Stimulated activated effector memory CD8-positive, alpha-beta T cell treated with anti-CD3 and anti-CD28 coated beads, Interleukin-12 subunit alpha, Interleukin-12 subunit beta, amount 100 ng/mL, for 72 hours (primary cell): Measurements from ENCODE around the gene GPR17.
A peak's percentile ranks its signal among the peaks of the same experiment; 100 is the strongest.

ENCODE experiments used
- ATAC-seq: fragments of 150-1000 bp; cut with Tn5 transposase; 2 replicates; pipeline ENCODE4 v1.10.0; 2021
- DNase-seq, 2 donors: peaks; one replicate each; pipeline ENCODE4 v3.0.0; 2021 to 2022; ENCODE audit warnings: low spot score in 2 of 2
- H3K27ac Mint-ChIP-seq: one replicate; pipeline ENCODE4 v1.8.0; 2022; ENCODE audit warnings: mild to moderate bottlenecking, mixed read lengths
- H3K36me3 Mint-ChIP-seq: one replicate; pipeline ENCODE4 v1.8.0; 2022; ENCODE audit warnings: mild to moderate bottlenecking, mixed read lengths
- H3K4me1 Mint-ChIP-seq: one replicate; pipeline ENCODE4 v1.8.0; 2022; ENCODE audit warnings: mixed read lengths
- H3K4me3 Mint-ChIP-seq: one replicate; pipeline ENCODE4 v1.8.0; 2022; ENCODE audit warnings: mild to moderate bottlenecking, mixed read lengths
- H3K9me3 Mint-ChIP-seq: one replicate; pipeline ENCODE4 v1.8.0; 2022; ENCODE audit warnings: mixed read lengths

Gene GPR17

GRCh38 chr2:127641133-127641532 is 4.8 kb upstream of the GPR17 start:
- Mint-ChIP-seq H3K4me1 (peaks cover 6% of the 10 kb centered on the region), H3K4me3 (no peak overlapping the region), H3K27ac (no peak overlapping the region), H3K9me3 (no peaks in the 10 kb centered on the region), H3K36me3 (no peaks in the 10 kb centered on the region)
- ATAC-seq, result no peak
- DNase-seq, result no peak

GRCh38 chr2:127641846-127642507 is 4.0 kb upstream of the GPR17 start:
- H3K4me1 Mint-ChIP-seq, result peaks cover 6% of the 10 kb centered on the region
- ATAC-seq (peak; percentile 39), DNase-seq (no peak)
- H3K36me3 Mint-ChIP-seq, result no peaks in the 10 kb centered on the region
- no peak overlapping the region for H3K27ac Mint-ChIP-seq
- no peaks in the 10 kb centered on the region for H3K9me3 Mint-ChIP-seq
- H3K4me3 Mint-ChIP-seq, result no peak overlapping the region

DNA sequence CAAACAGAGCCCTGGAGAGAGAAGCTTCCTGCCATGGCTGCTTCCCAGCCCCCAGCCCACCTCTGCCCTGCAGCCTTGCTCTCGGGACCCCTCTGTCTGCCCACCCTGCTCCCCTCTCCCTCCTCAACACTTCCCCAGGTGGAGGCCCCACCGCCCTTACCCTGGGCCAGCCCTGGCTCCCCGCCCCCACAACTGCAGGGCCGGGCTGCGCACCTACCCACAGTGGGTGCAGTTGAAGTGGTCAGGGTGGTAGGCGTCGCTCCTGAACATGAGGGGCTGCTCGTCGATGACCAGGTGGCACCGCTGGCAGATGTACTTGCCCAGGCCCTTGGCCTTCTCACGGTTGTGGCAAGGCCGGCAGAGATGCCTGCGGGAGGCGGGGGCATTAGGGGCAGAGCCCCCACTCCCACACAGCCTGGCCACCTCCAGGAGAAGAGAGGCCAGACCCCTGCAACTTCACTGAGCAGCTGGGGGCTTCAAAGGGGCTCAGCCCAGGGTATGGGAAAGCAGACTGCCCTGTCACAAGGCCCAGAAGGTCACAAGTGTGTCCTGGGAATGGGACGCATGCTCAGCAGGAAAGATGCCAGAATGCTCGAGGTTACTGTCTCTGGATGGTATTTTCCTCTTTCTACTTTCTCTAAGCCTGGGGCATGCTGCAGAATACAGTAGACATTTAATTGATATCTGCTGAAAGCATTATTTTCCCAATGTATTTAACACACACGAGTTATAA is 3.1 kb upstream of the GPR17 start:
- Mint-ChIP-seq H3K4me1 (peaks cover 3% of the 10 kb centered on the region), H3K36me3 (no peaks in the 10 kb centered on the region), H3K27ac (no peak overlapping the region), H3K4me3 (no peak overlapping the region), H3K9me3 (no peaks in the 10 kb centered on the region)
- ATAC-seq (no peak), DNase-seq (no peak)

DNA sequence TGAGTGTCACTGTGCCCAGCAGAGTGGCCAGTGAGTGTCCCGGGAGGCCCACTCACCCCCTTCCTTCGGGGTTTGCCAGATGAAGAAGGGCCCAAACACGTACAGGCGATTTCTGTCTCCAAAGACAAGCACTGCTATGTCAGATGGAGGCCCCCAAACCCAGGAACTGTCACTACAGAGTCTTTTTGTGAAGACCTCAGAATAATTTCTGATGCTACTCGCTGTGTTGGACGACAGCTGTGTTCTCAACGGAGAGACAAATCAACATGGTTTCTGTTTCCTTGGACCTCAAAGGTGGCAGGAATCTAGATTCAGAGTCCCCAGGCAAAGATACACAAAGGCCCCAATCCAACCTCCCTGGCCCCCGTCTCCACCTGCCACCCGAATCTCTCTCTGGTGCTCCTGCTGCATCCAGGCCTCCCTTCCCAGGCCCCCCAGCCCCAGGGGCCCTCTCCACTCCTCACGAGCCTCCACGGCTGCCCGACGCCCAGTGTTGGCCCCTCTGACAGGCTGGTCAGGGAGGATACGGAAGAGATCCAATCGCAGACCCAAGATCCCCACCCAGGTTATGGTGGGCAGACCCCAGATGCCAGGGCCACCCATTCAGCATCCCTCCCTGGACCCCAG is 2.4 kb upstream of the GPR17 start:
- peaks cover 2% of the 10 kb centered on the region for H3K4me1 Mint-ChIP-seq

GRCh38 chr2:127644066-127645025 is 1.6 kb upstream of the GPR17 start:
- no peak for DNase-seq
- H3K4me1 Mint-ChIP-seq, result peaks cover 10% of the 10 kb centered on the region
- no peak for ATAC-seq
- H3K36me3 Mint-ChIP-seq, result no peaks in the 10 kb centered on the region
- no peak overlapping the region for H3K4me3 Mint-ChIP-seq
- H3K9me3 Mint-ChIP-seq, result no peaks in the 10 kb centered on the region
- H3K27ac Mint-ChIP-seq, result peak overlapping the region; percentile 70

More for the DNA sequence above, 2.4 kb upstream of the GPR17 start:
- no peaks in the 10 kb centered on the region for H3K36me3 Mint-ChIP-seq
- ATAC-seq (no peak), DNase-seq (no peak)
- peak overlapping the region; percentile 70 for H3K27ac Mint-ChIP-seq
- no peaks in the 10 kb centered on the region for H3K9me3 Mint-ChIP-seq
- H3K4me3 Mint-ChIP-seq, result no peak overlapping the region

DNA sequence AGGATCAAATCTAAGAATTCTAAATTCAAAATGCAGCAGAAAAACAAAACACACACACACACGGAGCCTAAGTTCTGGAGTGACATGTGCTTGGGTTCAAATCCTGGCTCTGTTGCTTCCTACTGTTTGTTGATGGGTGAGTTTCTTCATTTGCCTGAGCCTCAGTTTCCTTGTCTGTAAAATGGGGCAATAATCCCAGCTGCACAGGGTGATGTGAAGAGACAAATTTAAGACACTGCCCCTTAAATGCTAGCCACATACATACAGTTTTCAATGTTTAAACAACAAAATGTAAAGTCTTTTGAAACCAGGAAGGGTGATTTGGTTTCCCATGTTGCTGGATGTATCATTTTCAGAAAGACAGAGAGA is 943 bp upstream of the GPR17 start:
- H3K4me1 Mint-ChIP-seq, result peaks cover 16% of the 10 kb centered on the region
- H3K9me3 Mint-ChIP-seq, result no peaks in the 10 kb centered on the region
- no peak for DNase-seq
- H3K27ac Mint-ChIP-seq, result no peak overlapping the region
- no peaks in the 10 kb centered on the region for H3K36me3 Mint-ChIP-seq
- ATAC-seq, result no peak
- H3K4me3 Mint-ChIP-seq, result no peak overlapping the region

DNA sequence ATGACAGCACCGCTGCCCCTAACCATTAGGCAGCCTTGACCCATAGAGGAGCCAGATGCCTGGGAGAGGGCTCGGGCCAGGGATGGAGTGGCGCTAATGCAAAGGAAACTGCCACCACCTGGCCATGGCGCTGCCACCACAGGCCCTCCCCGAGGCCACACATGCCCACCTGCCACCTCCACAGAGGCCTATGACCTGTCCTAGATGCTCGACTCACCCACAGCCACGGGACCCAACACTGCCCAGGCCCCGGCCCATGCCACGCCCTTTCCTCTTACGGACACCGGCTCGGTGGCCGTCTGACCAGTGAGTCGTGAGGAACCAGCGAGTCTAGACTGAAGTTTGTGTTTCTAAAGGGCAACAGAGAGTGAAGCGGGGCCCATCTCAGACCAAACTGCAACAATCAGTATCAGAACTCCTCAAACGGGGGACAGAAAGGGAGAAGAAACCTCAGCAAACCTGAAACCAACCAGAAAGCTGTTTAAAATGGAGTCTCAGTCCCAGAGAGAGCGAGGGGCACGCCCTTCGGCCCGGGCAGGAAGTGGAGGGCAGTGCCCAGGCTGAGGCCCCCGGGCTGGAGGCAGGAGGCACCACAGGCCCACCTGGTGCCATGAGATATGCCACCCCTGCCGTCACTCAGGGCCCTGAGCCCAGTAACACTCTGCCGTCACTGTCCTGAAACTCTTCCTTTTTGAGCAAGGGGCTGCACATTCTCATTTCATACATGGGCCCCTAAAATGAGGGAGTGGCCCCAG is 711 bp downstream of the GPR17 start:
- no peak overlapping the region for H3K27ac Mint-ChIP-seq
- DNase-seq (no peak), ATAC-seq (no peak)
- H3K36me3 Mint-ChIP-seq, result no peaks in the 10 kb centered on the region
- peaks cover 16% of the 10 kb centered on the region for H3K4me1 Mint-ChIP-seq
- no peaks in the 10 kb centered on the region for H3K9me3 Mint-ChIP-seq
- no peak overlapping the region for H3K4me3 Mint-ChIP-seq

DNA sequence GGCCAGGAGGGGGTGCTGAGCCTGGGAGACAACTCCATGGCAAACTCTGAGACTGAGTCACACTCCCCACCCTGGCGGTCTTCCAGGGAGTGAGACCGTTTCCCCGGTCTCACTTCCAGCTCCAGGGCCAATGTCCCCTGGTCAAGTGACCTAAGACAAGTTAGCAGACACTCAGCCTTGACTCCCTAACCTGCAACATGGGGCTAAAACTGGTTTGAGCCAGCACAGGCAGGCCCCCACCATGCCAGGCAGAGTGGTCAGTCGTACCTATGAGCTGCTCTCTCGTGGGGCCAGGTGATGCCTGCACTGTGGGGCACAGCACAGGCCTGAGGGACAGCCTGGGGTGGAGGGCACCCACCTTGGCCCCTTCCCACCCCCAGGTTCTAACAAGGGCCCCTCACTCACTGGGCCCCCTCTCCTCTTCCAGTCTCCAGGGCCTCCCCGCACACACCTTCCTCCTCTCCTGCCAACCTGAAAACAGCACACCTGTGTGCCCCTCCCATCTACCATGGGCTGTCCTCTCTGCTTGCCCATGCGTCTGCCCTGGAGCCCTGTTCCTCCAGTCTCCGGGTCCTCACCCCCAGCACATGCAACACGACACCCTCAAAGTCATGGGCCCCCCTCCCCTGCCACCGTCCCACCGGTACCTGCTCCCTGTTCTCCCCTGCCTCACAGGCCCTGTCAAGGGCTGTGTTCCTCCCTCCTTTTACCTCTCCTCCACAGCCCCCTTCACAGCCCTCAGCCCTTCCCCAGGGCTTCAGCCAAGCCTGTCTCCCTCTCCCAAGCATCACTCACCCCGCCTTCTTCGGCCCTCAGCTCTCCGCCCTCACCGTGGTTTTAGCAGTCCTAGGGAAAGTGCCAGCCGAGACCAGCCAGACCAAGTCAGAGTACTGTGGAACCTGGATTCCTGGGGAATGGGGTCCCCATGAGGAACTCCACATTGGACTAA is 1.6 kb downstream of the GPR17 start:
- no peaks in the 10 kb centered on the region for H3K36me3 Mint-ChIP-seq
- H3K4me3 Mint-ChIP-seq, result no peak overlapping the region
- no peak for DNase-seq
- no peak for ATAC-seq
- no peaks in the 10 kb centered on the region for H3K9me3 Mint-ChIP-seq
- H3K27ac Mint-ChIP-seq, result no peak overlapping the region
- peaks cover 16% of the 10 kb centered on the region for H3K4me1 Mint-ChIP-seq

GRCh38 chr2:127648321-127648720 is 2.4 kb downstream of the GPR17 start:
- H3K27ac Mint-ChIP-seq, result no peak overlapping the region
- peaks cover 22% of the 10 kb centered on the region for H3K4me1 Mint-ChIP-seq
- no peak overlapping the region for H3K4me3 Mint-ChIP-seq
- H3K9me3 Mint-ChIP-seq, result no peaks in the 10 kb centered on the region
- DNase-seq (no peak), ATAC-seq (no peak)
- H3K36me3 Mint-ChIP-seq, result no peaks in the 10 kb centered on the region

DNA sequence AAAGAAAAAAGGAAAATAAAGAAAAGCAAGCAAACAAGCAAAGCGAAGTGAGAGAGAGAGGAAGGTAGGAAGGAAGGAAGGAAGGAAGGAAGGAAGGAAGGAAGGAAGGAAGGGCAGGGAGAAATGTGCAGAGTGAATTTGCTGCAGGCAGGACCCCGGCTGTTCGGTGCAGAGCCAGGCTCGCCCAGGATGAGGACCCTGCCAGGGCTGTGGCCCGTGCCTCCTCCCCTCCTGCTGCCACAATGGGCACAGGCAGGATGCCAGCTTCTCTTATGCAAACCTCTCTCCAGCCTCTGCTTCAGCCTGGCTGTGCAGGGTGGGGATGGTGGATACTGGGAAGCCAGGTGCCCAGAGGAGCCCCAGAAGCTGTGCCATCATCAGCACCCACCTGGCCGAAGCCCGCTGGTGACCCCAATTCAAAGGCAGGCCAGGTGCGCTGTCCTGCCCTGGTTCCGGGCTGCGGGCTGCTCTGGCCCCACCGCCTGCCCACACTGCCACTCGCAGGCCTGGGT is 3.2 kb downstream of the GPR17 start:
- Mint-ChIP-seq H3K9me3 (no peaks in the 10 kb centered on the region), H3K27ac (peak overlapping the region; percentile 58), H3K4me1 (peaks cover 26% of the 10 kb centered on the region), H3K36me3 (no peaks in the 10 kb centered on the region), H3K4me3 (no peak overlapping the region)
- DNase-seq, result no peak
- no peak for ATAC-seq

DNA sequence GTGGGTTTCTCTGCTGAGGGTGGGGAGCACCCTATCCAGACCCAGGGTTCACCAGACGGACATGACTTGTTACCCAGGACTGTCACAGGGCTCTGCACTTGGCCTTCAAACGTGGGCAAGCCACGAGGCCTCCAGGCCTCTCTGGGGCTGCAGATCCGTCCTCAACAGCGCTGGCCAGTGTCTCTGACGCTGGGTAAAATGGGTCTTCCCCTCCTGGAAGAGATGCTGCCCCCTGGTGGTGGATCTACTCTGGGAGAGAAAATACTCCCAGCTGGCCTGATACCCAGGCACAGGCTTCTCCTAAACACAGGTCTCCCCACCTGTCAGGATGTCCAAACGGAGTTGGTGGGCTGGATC is 3.7 kb downstream of the GPR17 start:
- Mint-ChIP-seq H3K36me3 (no peaks in the 10 kb centered on the region), H3K9me3 (no peaks in the 10 kb centered on the region), H3K4me3 (no peak overlapping the region), H3K27ac (peak overlapping the region; percentile 58), H3K4me1 (peaks cover 26% of the 10 kb centered on the region)
- peak; percentile 69 for ATAC-seq
- peak; percentile 85 to 91 for DNase-seq

DNA sequence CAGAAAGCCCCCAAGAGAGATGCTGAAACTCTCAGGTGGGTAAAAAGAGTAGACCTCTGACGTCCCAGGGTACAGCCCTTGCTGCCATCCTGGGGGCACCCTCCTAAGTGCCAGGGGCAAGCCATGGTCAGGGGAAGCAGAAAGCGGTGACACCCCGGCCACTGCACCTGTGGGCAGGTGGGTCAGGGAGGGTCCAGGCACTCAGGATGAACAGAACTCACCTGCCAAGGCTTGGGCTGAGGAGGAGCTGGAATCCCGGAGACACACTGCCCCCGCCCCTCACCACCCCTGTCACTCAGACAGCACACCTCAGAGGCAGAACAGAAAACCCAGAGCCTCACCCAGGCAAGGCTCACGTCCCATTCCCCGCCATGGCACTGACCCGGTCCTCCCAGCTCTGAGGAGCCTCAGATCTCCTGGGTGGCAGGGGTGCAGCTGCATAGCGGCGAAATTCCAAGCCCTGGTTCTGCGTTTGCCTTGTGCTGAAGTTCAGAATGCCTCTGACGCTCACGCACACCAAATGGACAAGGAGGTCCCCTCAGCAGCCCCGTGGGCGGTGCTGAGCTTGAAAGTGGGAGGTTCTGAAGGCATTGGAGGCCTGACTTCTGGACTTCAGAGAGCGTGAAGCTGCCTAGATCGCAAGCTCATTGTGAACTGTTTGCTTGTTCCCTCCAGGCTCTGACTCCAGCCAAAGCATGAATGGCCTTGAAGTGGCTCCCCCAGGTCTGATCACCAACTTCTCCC is 4.3 kb downstream of the GPR17 start:
- Mint-ChIP-seq H3K4me1 (peaks cover 26% of the 10 kb centered on the region), H3K27ac (peak overlapping the region; percentile 58), H3K36me3 (no peaks in the 10 kb centered on the region), H3K4me3 (no peak overlapping the region), H3K9me3 (no peaks in the 10 kb centered on the region)
- ATAC-seq (no peak), DNase-seq (no peak)

DNA sequence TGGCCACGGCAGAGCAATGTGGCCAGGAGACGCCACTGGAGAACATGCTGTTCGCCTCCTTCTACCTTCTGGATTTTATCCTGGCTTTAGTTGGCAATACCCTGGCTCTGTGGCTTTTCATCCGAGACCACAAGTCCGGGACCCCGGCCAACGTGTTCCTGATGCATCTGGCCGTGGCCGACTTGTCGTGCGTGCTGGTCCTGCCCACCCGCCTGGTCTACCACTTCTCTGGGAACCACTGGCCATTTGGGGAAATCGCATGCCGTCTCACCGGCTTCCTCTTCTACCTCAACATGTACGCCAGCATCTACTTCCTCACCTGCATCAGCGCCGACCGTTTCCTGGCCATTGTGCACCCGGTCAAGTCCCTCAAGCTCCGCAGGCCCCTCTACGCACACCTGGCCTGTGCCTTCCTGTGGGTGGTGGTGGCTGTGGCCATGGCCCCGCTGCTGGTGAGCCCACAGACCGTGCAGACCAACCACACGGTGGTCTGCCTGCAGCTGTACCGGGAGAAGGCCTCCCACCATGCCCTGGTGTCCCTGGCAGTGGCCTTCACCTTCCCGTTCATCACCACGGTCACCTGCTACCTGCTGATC is 4.9 kb downstream of the GPR17 start:
- Mint-ChIP-seq H3K9me3 (no peaks in the 10 kb centered on the region), H3K36me3 (no peaks in the 10 kb centered on the region), H3K4me3 (no peak overlapping the region), H3K4me1 (peaks cover 26% of the 10 kb centered on the region), H3K27ac (no peak overlapping the region)
- ATAC-seq (no peak), DNase-seq (no peak)
